Body of pancreas (tissue), 4 donors: ENCODE data around the gene GPR35.

Experiments used
- CTCF ChIP-seq, 7 experiments: fragments of 450-650 bp in 4 of 7; fragments of 200-600 bp in 3 of 7; sonication (generic) in 3 of 7; IDR thresholded peaks; one replicate each; pipeline ENCODE4 v1.5.1; 2016 to 2019; ENCODE audit warnings: antibody characterized with exemption in 7 of 7
- POLR2A ChIP-seq, 3 donors: fragments of 450-650 bp; IDR thresholded peaks; one replicate each; pipeline ENCODE4 v1.6.1; 2016; ENCODE audit warnings: antibody characterized with exemption in 3 of 3, mild to moderate bottlenecking in 2 of 3

- no peak for TF ChIP-seq POLR2A (IDR thresholded peaks at IDR 0.05)
- TF ChIP-seq CTCF (IDR thresholded peaks at IDR 0.05) = no peak
These were observed 26.9 kb upstream of the GPR35 start for GRCh38 chr2:240598311-240598911.
